SHP77 (cell line): Measurements from ENCODE around the gene COQ8A.

ENCODE experiments used
- DNase-seq, 2 experiments: peaks; one replicate each; lab custom pipeline; 2025; lab: John Stamatoyannopoulos, UW

The COQ8A gene

GRCh38 chr1:226973898-226974543 lies 33.9 kb downstream of the COQ8A start:
- DNase-seq: no peak

GRCh38 chr1:226974544-226975258 lies 34.6 kb downstream of the COQ8A start:
- no peak for DNase-seq

DNA sequence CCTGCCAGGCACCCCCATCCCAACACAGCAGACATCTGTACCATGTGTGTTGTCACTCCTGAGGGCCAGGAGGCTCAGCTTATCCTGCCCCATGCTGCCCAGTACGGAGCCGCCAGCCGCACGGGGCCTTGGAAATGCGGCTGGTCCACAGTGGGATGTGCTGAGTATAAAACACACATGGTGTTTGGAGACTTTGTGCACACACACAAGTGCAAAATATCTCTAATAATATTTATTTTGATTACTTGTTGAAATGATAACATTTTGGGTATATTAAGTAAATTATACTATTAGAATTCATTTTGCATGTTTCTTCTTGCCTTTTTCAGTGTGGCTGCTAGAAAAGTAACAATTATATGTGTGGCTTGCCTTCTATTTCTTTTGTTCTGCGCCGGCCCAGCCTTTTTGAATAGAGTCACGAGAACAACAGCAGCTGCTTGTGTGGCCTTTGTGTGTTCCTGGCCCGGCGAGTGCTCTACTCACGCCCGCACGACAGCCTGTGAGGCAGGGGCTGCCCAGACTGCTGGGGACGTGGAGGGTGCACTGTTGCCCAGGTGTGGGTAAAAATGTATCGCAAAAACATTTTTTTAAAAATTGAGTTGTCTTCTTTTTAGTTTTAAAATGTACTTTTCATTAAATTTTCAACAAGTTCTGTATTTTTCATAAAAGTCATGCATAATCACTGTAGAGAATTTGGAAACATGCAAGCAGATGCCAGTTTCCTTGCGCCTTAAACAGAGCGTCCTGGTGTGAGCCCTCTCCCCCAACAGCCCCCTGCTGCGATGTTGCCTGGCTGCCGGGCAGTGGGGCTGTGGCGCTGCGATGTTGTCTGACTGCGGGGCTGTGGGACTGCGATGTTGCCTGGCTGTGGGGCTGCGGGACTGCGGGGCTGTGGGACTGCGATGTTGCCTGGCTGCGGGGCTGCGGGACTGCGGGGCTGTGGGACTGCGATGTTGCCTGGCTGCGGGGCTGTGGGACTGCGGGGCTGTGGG lies 35.5 kb downstream of the COQ8A start:
- DNase-seq: no peak

DNA sequence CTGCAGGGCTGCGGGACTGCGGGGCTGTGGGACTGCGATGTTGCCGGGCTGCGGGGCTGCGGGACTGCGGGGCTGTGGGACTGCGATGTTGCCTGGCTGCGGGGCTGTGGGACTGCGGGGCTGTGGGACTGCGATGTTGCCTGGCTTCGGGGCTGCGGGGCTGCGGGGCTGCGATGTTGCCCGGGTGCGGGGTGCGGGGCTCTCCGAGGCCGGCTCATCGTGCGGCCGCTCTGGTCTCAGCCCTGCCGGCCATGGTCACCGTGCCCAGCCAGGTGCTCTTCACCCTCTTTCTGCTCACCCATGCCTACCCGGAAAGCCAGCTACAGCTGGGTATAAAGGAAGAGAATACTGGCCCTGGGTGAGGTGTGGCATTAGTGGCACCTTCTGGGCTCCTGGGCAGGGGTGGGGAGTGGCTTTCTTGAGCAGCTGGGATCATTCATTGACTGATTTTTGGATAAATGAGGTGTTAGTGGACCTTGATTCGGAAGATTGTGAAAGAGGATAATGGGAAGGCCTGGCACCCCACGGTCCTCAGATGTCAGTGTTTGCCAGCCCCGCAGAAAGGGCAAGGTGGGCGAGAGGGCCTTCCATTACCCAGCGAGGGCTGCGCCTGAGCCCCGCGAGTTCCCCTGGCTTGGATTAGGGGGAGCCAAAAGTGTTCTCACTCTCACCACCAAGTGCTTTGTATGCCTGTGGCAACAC lies 36.3 kb downstream of the COQ8A start:
- DNase-seq: no peak

GRCh38 chr1:226976978-226977642 lies 37.0 kb downstream of the COQ8A start:
- no peak for DNase-seq

GRCh38 chr1:226977643-226978431 lies 37.7 kb downstream of the COQ8A start:
- no peak for DNase-seq

DNA sequence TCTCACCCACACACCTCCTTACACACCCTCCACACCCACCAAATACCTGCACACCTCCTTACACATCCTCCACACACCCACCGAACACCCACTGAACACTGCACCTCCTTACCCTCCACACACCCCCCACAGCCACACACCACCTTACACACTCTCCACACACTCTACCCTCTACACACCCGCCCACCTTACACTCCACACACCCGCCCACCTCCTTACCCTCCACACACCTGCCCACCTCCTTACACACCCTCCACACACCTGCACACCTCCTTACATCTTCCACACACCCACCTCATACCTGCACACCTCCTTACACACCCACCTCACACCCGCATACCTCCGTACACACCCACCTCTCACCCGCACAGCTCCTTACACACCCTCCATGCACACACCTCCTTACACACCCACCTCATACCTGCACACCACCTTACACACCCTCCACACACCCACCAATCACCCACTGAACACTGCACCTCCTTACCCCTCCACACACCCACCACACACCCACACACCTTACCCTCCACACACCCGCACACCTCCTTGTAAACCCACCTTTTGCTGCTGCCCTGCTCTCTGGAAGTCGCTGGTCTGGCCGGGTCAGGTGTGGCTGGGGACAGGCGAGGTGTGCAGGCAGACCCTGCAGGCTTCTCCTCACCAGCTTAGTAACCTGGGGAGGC lies 38.5 kb downstream of the COQ8A start:
- DNase-seq: no peak

DNA sequence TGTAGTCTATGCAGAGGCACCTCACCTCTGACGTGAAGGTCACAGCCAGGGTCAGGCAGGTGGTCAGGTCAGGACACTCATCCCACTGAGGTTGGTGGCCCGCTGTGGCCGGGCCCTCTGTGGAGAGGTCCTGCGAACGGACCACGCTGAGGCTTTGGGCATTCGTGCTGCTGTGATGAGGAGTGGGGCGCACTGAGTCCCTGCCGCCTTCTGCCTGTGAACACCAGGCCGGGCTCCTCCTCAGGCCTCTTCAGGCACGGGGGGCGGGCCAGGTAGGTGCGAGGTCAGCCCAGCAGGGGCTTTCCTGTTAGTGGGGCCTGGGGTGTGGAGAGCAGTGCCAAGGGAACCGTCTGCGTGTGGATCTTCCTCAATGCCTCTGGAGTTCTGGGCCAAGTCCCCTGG lies 39.0 kb downstream of the COQ8A start:
- no peak for DNase-seq

DNA sequence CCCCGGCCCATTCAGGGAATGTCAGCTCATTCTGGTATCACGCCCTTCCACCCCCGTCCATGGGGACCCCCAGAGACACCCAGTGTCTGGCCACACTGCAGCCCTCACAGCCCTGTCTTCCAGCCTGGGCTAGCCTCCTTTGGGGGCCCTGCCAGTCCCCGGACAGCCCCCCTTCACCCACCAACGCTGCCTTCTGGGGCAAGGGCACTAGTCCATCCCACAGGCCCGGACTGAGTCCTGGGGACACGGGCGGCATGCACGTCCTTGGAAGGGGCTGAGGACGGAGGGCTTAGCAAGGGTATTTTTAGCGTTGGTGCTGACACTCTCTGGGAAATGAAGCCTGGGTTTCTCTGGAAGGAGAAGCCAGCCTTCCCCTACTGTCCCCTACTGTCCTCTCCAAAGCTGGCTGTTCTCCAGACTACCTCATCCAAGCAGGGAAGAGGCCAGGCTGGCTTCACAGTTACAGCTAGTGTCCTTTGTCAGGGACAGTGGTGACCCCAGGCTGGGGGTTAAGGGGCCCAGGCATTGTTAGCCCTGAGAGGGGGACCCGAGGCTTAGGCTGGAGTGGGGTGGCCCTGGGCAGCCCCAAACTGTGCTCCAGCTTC lies 39.5 kb downstream of the COQ8A start:
- DNase-seq: no peak

GRCh38 chr1:226980122-226980560 lies 40.0 kb downstream of the COQ8A start:
- no peak for DNase-seq

DNA sequence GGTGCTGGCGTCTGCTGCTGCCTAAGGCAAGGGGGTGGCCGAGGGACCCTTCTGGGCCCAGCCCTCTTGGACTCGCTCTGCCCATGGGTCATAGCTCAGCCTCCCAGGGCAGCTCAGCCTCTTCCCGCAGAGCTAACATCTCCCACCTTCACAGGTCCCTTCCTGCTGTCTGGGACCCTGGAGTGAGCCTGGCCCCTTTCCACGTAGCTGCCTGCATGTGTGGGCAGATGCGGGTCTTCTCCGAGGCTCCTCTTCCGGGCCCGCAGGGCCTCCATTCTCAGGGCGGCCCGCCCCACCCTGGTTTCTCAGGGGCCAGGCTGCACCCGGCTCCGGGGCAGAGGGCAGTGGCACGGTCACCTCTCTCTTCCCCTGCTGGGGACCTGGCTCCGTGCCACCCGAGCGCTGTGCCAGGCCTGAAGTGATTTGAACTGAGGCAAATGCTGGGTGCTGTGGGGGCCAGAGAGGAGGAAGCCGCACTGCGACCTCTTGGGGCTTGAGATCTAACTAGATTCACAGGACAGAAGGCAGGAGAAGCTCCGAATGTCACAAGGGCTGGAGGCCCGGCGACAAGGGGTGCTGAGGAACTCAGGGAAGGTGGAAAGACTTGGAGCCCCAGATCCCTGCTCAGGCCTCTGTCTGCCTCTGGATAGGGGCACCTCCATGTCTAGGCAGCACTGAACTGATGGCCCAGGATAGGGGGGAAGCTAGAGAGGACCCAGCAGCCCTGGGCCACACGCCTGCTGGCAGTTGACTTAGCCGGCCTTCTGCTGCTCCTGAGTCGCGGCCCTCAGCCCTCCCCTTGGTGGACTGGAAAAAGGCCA lies 40.7 kb downstream of the COQ8A start:
- no peak for DNase-seq

GRCh38 chr1:226981386-226981817 lies 41.3 kb downstream of the COQ8A start:
- no peak for DNase-seq

- DNase-seq: no peak
Observed at GRCh38 chr1:226981838-226982237, 41.7 kb downstream of the COQ8A start.

GRCh38 chr1:226982451-226983177 lies 42.5 kb downstream of the COQ8A start:
- no peak for DNase-seq

GRCh38 chr1:226983247-226983991 lies 43.3 kb downstream of the COQ8A start:
- DNase-seq: no peak

GRCh38 chr1:226983992-226984364 lies 43.9 kb downstream of the COQ8A start:
- no peak for DNase-seq
